H1 (cell line): ENCODE results near the gene RSPO3. TPM values are rescaled to one million over a fixed set of nuclear protein-coding genes. Genes with fewer than 3 reads are reported as not detected.

Experiments
- EGR1 ChIP-seq: IDR thresholded peaks from 2 replicates; pipeline ENCODE4 v1.6.1; 2011; ENCODE audit warnings: low read depth, low read length, borderline replicate concordance
- RBBP5 ChIP-seq: IDR thresholded peaks from 2 replicates; pipeline ENCODE4 v1.7.1; 2012; ENCODE audit warnings: low read depth, mild to moderate bottlenecking, inconsistent platforms, low read length, moderate library complexity, borderline replicate concordance
- SIX5 ChIP-seq: IDR thresholded peaks from 2 replicates; pipeline ENCODE4 v1.6.1; 2011; ENCODE audit warnings: mild to moderate bottlenecking, low read depth, low read length
- SUZ12 ChIP-seq: fragments of 200-600 bp; sonication (generic); IDR thresholded peaks from 2 replicates; pipeline ENCODE4 v1.6.1; 2012; ENCODE audit warnings: mild to moderate bottlenecking, inconsistent platforms, low read length, moderate library complexity, mixed read lengths
- TAF7 ChIP-seq: optimal IDR thresholded peaks from 2 replicates; pipeline ENCODE3; 2011; ENCODE audit warnings: low read depth, mild to moderate bottlenecking, inconsistent platforms, low read length, moderate library complexity, borderline replicate concordance
- polyA plus RNA-seq, 7 experiments: library from polyadenylated mRNA; depleted of rRNA in 3 of 7; stranded (reverse) in 5 of 7; unstranded in 2 of 7; fragments of >200 nt in 5 of 7; fragments of 200-250 nt in 2 of 7; gene quantifications; 1 replicate in 5 of 7; 2 replicates in 1 of 7; 4 replicates in 1 of 7; pipeline versions ENCODE4 v1.2.1 to v1.2.3, GENCODE V29; 2011 to 2013; ENCODE audit warnings: missing spikeins in 2 of 7, mixed read lengths in 2 of 7
- total RNA-seq: library from RNA; stranded (reverse); fragmentation: NEBNext Ultra II Directional; extraction: Animal tissue kit (Norgen Biotek cat#: 25700); gene quantifications from 2 replicates; pipeline ENCODE4 v1.2.1, GENCODE V29; 2021

RSPO3 gene
- total and polyA plus RNA-seq, 2 of the 8 experiments (the other 6 are each of a cell fraction or from before 2014, with no cell fraction given), result not detected

DNA sequence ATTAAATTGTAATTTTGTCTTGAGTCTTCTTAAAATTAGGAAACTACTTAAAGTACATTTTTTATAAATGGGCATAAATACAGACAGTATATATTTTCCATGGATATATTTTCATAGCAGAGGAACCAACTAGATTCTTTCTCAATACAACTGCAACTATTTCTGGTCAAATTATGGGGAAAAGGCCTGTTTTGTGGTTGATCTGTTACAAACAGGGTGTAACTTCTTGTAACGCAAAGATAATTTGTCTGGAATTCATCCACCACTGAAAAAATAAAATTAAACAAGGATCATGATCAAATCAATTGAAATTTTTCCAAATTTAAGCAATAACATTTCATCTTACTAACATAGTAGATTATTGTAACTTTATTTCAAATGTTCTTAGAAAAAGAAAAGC is 81.0 kb downstream of the RSPO3 start (continued):
- no peak for TF ChIP-seq RBBP5
- no peak for TF ChIP-seq SUZ12
- TF ChIP-seq TAF7, result no peak
- no peak for TF ChIP-seq SIX5
- TF ChIP-seq EGR1, result no peak
